ENCODE measurements around the gene PKDCC. TPM values are rescaled to one million over a fixed set of nuclear protein-coding genes. Genes with fewer than 3 reads are reported as not detected.
"Not testable (repeated sequence)": the region's sequence is repeated elsewhere in the genome, so short reads cannot be mapped to it uniquely, and the experiment has no call there.

PKDCC gene
- total RNA-seq, 1 experiment from 2014 or later, result 3.9 TPM

DNA sequence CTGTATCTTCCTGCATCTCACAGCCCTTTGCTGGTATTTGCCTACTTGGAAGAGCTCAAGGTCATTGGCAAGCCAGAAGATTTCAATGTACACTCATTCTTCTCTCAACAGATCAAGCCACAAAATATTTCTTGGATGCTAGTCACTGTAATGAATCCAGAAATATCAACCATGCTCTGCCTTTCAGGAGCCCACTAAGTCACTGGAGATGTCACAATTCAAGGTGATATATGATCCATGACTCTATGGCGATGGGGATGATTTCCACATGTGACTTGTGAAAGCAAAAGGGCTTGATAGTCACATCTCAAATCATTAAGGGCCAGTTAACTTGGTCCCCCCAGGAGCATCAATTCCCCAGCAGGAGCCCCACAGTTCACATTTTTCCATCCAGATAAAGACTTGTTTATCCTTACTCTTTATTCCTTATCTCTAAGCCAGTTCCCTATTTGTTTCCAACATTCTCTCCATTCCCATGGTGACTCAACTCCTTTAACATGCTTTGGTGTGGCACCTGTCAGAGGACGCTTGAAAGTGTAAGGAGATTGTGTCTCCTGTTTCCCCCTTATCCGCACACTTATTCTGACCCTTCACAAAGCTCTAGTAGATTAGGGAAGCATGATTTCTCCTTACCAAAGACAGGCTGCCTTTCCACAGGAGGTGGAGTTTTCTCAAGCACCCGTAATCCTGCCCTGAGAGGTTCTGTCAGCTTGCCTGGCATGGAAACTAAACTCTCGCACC is 15.8 kb downstream of the PKDCC start:
- H3K4me3 ChIP-seq, result no peak overlapping the region
- intact Hi-C loops (cut with micrococcal nuclease; ENCODE audit: unreplicated experiment), result no loop called here
- CTCF ChIA-PET, result no interaction called here
- H3K4me2 ChIP-seq, result no peak overlapping the region
- H3F3A ChIP-seq (ENCODE audit: insufficient read depth, low read depth), result no peaks in the 10 kb centered on the region
- no peaks in the 10 kb centered on the region for H3K9me2 ChIP-seq (ENCODE audit: insufficient read depth)
- H3K27me3 ChIP-seq (ENCODE audit: insufficient read depth, low read depth), result peaks cover 5% of the 10 kb centered on the region
- no peak overlapping the region for H2AFZ ChIP-seq
- H3K27ac ChIP-seq, result no peak overlapping the region
- H3K36me3 ChIP-seq (ENCODE audit: low read depth), result no peaks in the 10 kb centered on the region
- POLR2A ChIA-PET (ENCODE audit: unreplicated experiment), result no interaction called here
- DNase-seq, result no peak
- H3K4me1 ChIP-seq (replicated peaks; ENCODE audit: insufficient read depth), result no peaks in the 10 kb centered on the region
- no TSS peak for BruUV-seq (replicated peaks)
- H3K9me3 ChIP-seq (ENCODE audit: insufficient read depth, low read depth), result peaks cover 4% of the 10 kb centered on the region; the same call in 1 of the 2 replicates
- H4K20me1 ChIP-seq (ENCODE audit: insufficient read depth), result no peaks in the 10 kb centered on the region
- H3K79me2 ChIP-seq (ENCODE audit: low read depth), result no peaks in the 10 kb centered on the region
- TF ChIP-seq CTCF (conservative IDR thresholded peaks at IDR 0.05) (no peak), EZH2 (IDR thresholded peaks at IDR 0.05; ENCODE audit: low read depth) (no peak)

GRCh38 chr2:42064417-42064942 is 16.7 kb downstream of the PKDCC start:
- intact Hi-C loops (cut with micrococcal nuclease; ENCODE audit: unreplicated experiment), result no loop called here
- ChIA-PET POLR2A (ENCODE audit: unreplicated experiment) (no interaction called here), CTCF (no interaction called here)
- no peaks in the 10 kb centered on the region for H3K4me1 ChIP-seq (replicated peaks; ENCODE audit: insufficient read depth)
- no peak for TF ChIP-seq EZH2 (IDR thresholded peaks at IDR 0.05; ENCODE audit: low read depth)
- no peak for TF ChIP-seq CTCF (conservative IDR thresholded peaks at IDR 0.05)
- no peak overlapping the region for H2AFZ ChIP-seq
- no peak overlapping the region for H3K4me2 ChIP-seq
- peaks cover 4% of the 10 kb centered on the region; the same call in 1 of the 2 replicates for H3K9me3 ChIP-seq (ENCODE audit: insufficient read depth, low read depth)
- no peak overlapping the region for H3K27ac ChIP-seq
- H3K36me3 ChIP-seq (ENCODE audit: low read depth), result no peaks in the 10 kb centered on the region
- H3K27me3 ChIP-seq (ENCODE audit: insufficient read depth, low read depth), result peaks cover 11% of the 10 kb centered on the region
- no peaks in the 10 kb centered on the region for H3F3A ChIP-seq (ENCODE audit: insufficient read depth, low read depth)
- H3K9me2 ChIP-seq (ENCODE audit: insufficient read depth), result no peaks in the 10 kb centered on the region
- no peak overlapping the region for H3K4me3 ChIP-seq
- BruUV-seq (replicated peaks), result no TSS peak
- DNase-seq, result no peak
- H3K79me2 ChIP-seq (ENCODE audit: low read depth), result no peaks in the 10 kb centered on the region
- no peaks in the 10 kb centered on the region for H4K20me1 ChIP-seq (ENCODE audit: insufficient read depth)

- peaks cover 11% of the 10 kb centered on the region for H3K27me3 ChIP-seq (ENCODE audit: insufficient read depth, low read depth)
- H2AFZ ChIP-seq; H3K79me2 ChIP-seq (ENCODE audit: low read depth); intact Hi-C loops (cut with micrococcal nuclease; ENCODE audit: unreplicated experiment); H3K4me3 ChIP-seq; DNase-seq; H3K27ac ChIP-seq; POLR2A ChIA-PET (ENCODE audit: unreplicated experiment); H3F3A ChIP-seq (ENCODE audit: insufficient read depth, low read depth); H3K4me1 ChIP-seq (replicated peaks; ENCODE audit: insufficient read depth); BruUV-seq (replicated peaks); H3K9me2 ChIP-seq (ENCODE audit: insufficient read depth); H3K9me3 ChIP-seq (ENCODE audit: insufficient read depth, low read depth); H4K20me1 ChIP-seq (ENCODE audit: insufficient read depth); H3K4me2 ChIP-seq; H3K36me3 ChIP-seq (ENCODE audit: low read depth); CTCF ChIA-PET: not testable (repeated sequence)
Observed at GRCh38 chr2:42065753-42066152, 17.9 kb downstream of the PKDCC start.

- H3F3A ChIP-seq (ENCODE audit: insufficient read depth, low read depth); DNase-seq; POLR2A ChIA-PET (ENCODE audit: unreplicated experiment); H3K4me3 ChIP-seq; H3K4me2 ChIP-seq; BruUV-seq (replicated peaks); H2AFZ ChIP-seq; H3K36me3 ChIP-seq (ENCODE audit: low read depth); H3K4me1 ChIP-seq (replicated peaks; ENCODE audit: insufficient read depth); CTCF ChIA-PET; H3K9me2 ChIP-seq (ENCODE audit: insufficient read depth); intact Hi-C loops (cut with micrococcal nuclease; ENCODE audit: unreplicated experiment); H3K79me2 ChIP-seq (ENCODE audit: low read depth); H4K20me1 ChIP-seq (ENCODE audit: insufficient read depth); H3K27ac ChIP-seq; H3K9me3 ChIP-seq (ENCODE audit: insufficient read depth, low read depth): not testable (repeated sequence)
- H3K27me3 ChIP-seq (ENCODE audit: insufficient read depth, low read depth), result peaks cover 11% of the 10 kb centered on the region
Observed at GRCh38 chr2:42067001-42067400, 19.2 kb downstream of the PKDCC start.
